B cell (primary cell): ENCODE results near the gene AGFG2. TPM values are rescaled to one million over a fixed set of nuclear protein-coding genes. Genes with fewer than 3 reads are reported as not detected.

Source experiments
- ATAC-seq: fragments of 200-7000 bp; cut with Tn5 transposase; one replicate; pipeline ENCODE4 v1.10.0; 2021; ENCODE audit warnings: low read depth, mild to moderate bottlenecking, moderate number of reproducible peaks, moderate library complexity
- CTCF ChIA-PET: fragments of 350-600 bp; sonication (Branson Sonifier 250); formaldehyde crosslinking; loops from one replicate; lab custom pipeline; 2021; ENCODE audit warnings: antibody characterized with exemption, inconsistent platforms; lab: Charles Lee
- POLR2A ChIA-PET: fragments of 350-600 bp; sonication (Branson Sonifier 250); formaldehyde crosslinking; loops from one replicate; lab custom pipeline; 2021; ENCODE audit warnings: antibody characterized with exemption; lab: Charles Lee
- DNase-seq: peaks from one replicate; pipeline ENCODE4 v3.0.0; 2013
- H2AFZ ChIP-seq: 2 replicates; pipeline ENCODE4 v1.6.1; 2012; ENCODE audit warnings: mild to moderate bottlenecking, low read depth, low read length; ENCODE audit not compliant: insufficient read depth, poor library complexity, severe bottlenecking
- H3K27ac ChIP-seq, 2 donors: 1 replicate in 1 of 2; 2 replicates in 1 of 2; pipeline ENCODE4 v1.5.1; 2012 to 2013; ENCODE audit warnings: low read length in 2 of 2, mild to moderate bottlenecking in 2 of 2, moderate library complexity in 1 of 2
- H3K27me3 ChIP-seq, 4 experiments: fragments of 200-600 bp in 1 of 4; sonication (generic) in 1 of 4; replicated peaks in 1 of 4; 1 replicate in 2 of 4; 2 replicates in 2 of 4; pipeline versions ENCODE4 v1.6.1 to v1.7.0; 2013 to 2016; ENCODE audit warnings: low read length in 3 of 4, mild to moderate bottlenecking in 2 of 4, mixed read lengths in 1 of 4, moderate library complexity in 1 of 4; ENCODE audit not compliant: insufficient read depth in 4 of 4, control insufficient read depth in 3 of 4; ENCODE audit errors: control extremely low read depth in 1 of 4
- H3K36me3 ChIP-seq, 2 experiments: replicated peaks in 1 of 2; 1 replicate in 1 of 2; 2 replicates in 1 of 2; pipeline versions ENCODE4 v1.6.1 to v1.7.1; 2013; ENCODE audit warnings: low read length in 1 of 2; ENCODE audit not compliant: insufficient read depth in 2 of 2, control insufficient read depth in 1 of 2; ENCODE audit errors: control extremely low read depth in 1 of 2, extremely low read depth in 1 of 2
- H3K4me1 ChIP-seq, 2 donors: fragments of 200-600 bp in 1 of 2; sonication (generic) in 1 of 2; 1 replicate in 1 of 2; 2 replicates in 1 of 2; pipeline versions ENCODE4 v1.5.1 to v1.6.1; 2013 to 2017; ENCODE audit warnings: low read length in 2 of 2; ENCODE audit not compliant: control insufficient read depth in 2 of 2, insufficient read depth in 2 of 2
- H3K4me2 ChIP-seq: replicated peaks from 2 replicates; pipeline ENCODE3; 2012; ENCODE audit warnings: mild to moderate bottlenecking, low read depth, low read length; ENCODE audit not compliant: poor library complexity, severe bottlenecking
- H3K4me3 ChIP-seq, 5 experiments: fragments of 200-600 bp in 1 of 5; sonication (generic) in 1 of 5; 1 replicate in 3 of 5; 2 replicates in 2 of 5; pipeline versions ENCODE4 v1.5.1 to v1.7.0; 2011 to 2016; ENCODE audit warnings: low read length in 4 of 5, mild to moderate bottlenecking in 4 of 5, low read depth in 2 of 5, control low read depth in 1 of 5, moderate library complexity in 1 of 5; ENCODE audit not compliant: insufficient read depth in 1 of 5; ENCODE audit errors: control extremely low read depth in 1 of 5, extremely low read depth in 1 of 5
- H3K79me2 ChIP-seq: fragments of 200-600 bp; sonication (generic); one replicate; pipeline ENCODE4 v1.6.0; 2016; ENCODE audit warnings: low read length; ENCODE audit not compliant: control insufficient read depth, insufficient read depth
- H3K9ac ChIP-seq: fragments of 200-600 bp; sonication (generic); 2 replicates; pipeline ENCODE4 v1.6.1; 2017; ENCODE audit warnings: mild to moderate bottlenecking, low read length, moderate library complexity
- H3K9me3 ChIP-seq, 3 donors: one replicate each; pipeline versions ENCODE4 v1.6.1 to v1.7.1; 2013; ENCODE audit warnings: low read length in 2 of 3; ENCODE audit not compliant: control insufficient read depth in 2 of 3, insufficient read depth in 1 of 3; ENCODE audit errors: control extremely low read depth in 1 of 3
- H4K20me1 ChIP-seq: 2 replicates; pipeline ENCODE4 v1.6.0; 2012; ENCODE audit warnings: mild to moderate bottlenecking, low read length; ENCODE audit not compliant: insufficient read depth, control insufficient read depth, poor library complexity, severe bottlenecking
- H3K27ac Mint-ChIP-seq: one replicate; pipeline ENCODE4 v1.8.0; 2021; ENCODE audit warnings: mixed read lengths
- H3K27me3 Mint-ChIP-seq: one replicate; pipeline ENCODE4 v1.8.0; 2021; ENCODE audit warnings: mixed read lengths
- H3K4me1 Mint-ChIP-seq: one replicate; pipeline ENCODE4 v1.8.0; 2021; ENCODE audit warnings: mixed read lengths
- H3K4me3 Mint-ChIP-seq: one replicate; pipeline ENCODE4 v1.8.0; 2021; ENCODE audit warnings: mixed read lengths
- H3K9me3 Mint-ChIP-seq: one replicate; pipeline ENCODE4 v1.8.0; 2022; ENCODE audit warnings: mixed read lengths; ENCODE audit not compliant: insufficient read depth
- CTCF ChIP-seq: fragments of 200-600 bp; IDR thresholded peaks from one replicate; pipeline ENCODE4 v1.8.0; 2022; ENCODE audit warnings: antibody characterized with exemption, mild to moderate bottlenecking
- EZH2 ChIP-seq: IDR thresholded peaks from 2 replicates; pipeline ENCODE4 v1.6.1; 2012; ENCODE audit warnings: borderline replicate concordance, low read depth, mild to moderate bottlenecking, moderate library complexity, low read length; ENCODE audit not compliant: insufficient read depth, poor library complexity, severe bottlenecking
- WGBS: methylation state at CpG from one replicate; pipeline ENCODE4 v1.1.5; 2013; ENCODE audit warnings: missing lambda C conversion rate; ENCODE audit not compliant: insufficient coverage; 5-methylcytosine and 5-hydroxymethylcytosine counted together
- intact Hi-C: fragments of 100-400 bp; cut with micrococcal nuclease; formaldehyde crosslinking; loops from one replicate; pipeline ENCODE4 v1.10.0; 2022
- polyA plus RNA-seq: library from polyadenylated mRNA; depleted of rRNA; stranded (reverse); fragments of >200 nt; gene quantifications from 2 replicates; pipeline ENCODE4 v1.2.3, GENCODE V29; 2012
- total RNA-seq, 2 donors: library from RNA; stranded (reverse); fragments of 120-200 nt in 1 of 2; gene quantifications; 1 replicate in 1 of 2; 2 replicates in 1 of 2; pipeline versions ENCODE4 v1.2.3 to v1.2.4, GENCODE V29; 2013 to 2022

Gene AGFG2
- total and polyA plus RNA-seq, 2 donors (not counting 1 experiment from before 2014, with no cell fraction given) = 11.0 TPM

GRCh38 chr7:100544386-100544785 is 5.4 kb downstream of the AGFG2 start:
- no peak overlapping the region for H3K9ac ChIP-seq
- intact Hi-C loops = no loop called here
- ATAC-seq (no peak), DNase-seq (no peak)
- peaks cover 39 to 57% of the 10 kb centered on the region in 2 donors for H3K4me1 ChIP-seq
- H3K9me3 ChIP-seq = no peaks in the 10 kb centered on the region
- H3K9me3 Mint-ChIP-seq = no peaks in the 10 kb centered on the region
- WGBS = no CpG with 5 or more reads among the region's 5 CpGs
- ChIA-PET CTCF (interaction anchor here (0.8 to 6.5 kb wide), 3 partner anchors 11 to 146 kb away, joined by 3 to 67 read pairs (median 4); no protein-coding TSS in a partner anchor), POLR2A (no interaction called here)
- H3K4me1 Mint-ChIP-seq = peaks cover 71% of the 10 kb centered on the region
- TF ChIP-seq CTCF = no peak
- no peak for TF ChIP-seq EZH2
- H3K36me3 ChIP-seq = no peaks in the 10 kb centered on the region
- no peak overlapping the region for H3K4me3 Mint-ChIP-seq
- peaks cover 50% of the 10 kb centered on the region for H3K79me2 ChIP-seq
- H3K27me3 ChIP-seq = no peaks in the 10 kb centered on the region
- no peak overlapping the region for H3K27ac Mint-ChIP-seq
- no peak overlapping the region for H3K4me2 ChIP-seq
- H4K20me1 ChIP-seq = no peaks in the 10 kb centered on the region
- H2AFZ ChIP-seq = no peak overlapping the region
- no peaks in the 10 kb centered on the region for H3K27me3 Mint-ChIP-seq
- H3K4me3 ChIP-seq = no peak overlapping the region
- H3K27ac ChIP-seq = no peak overlapping the region

GRCh38 chr7:100544967-100545359 is 6.0 kb downstream of the AGFG2 start:
- peak overlapping the region; percentile 43 for H3K27ac Mint-ChIP-seq
- no peaks in the 10 kb centered on the region for H3K27me3 Mint-ChIP-seq
- TF ChIP-seq CTCF = no peak
- TF ChIP-seq EZH2 = no peak
- Histone ChIP-seq H3K79me2 (peaks cover 48% of the 10 kb centered on the region), H3K27ac (peak overlapping the region in 1 of 2 donors; percentile 12), H3K4me1 (peaks cover 39 to 58% of the 10 kb centered on the region in 2 donors), H3K36me3 (no peaks in the 10 kb centered on the region), H2AFZ (no peak overlapping the region), H3K9ac (peak overlapping the region; percentile 14), H3K9me3 (peaks cover 0 to 3% (median 0%) of the 10 kb centered on the region in 3 donors), H3K4me3 (no peak overlapping the region), H3K27me3 (no peaks in the 10 kb centered on the region), H4K20me1 (no peaks in the 10 kb centered on the region), H3K4me2 (peak overlapping the region; percentile 38)
- WGBS = 78% methylated on average over 1 of the region's 1 CpG
- H3K4me3 Mint-ChIP-seq = peak overlapping the region; percentile 35
- no peaks in the 10 kb centered on the region for H3K9me3 Mint-ChIP-seq
- POLR2A ChIA-PET = no interaction called here
- CTCF ChIA-PET = interaction anchor here (0.8 to 6.5 kb wide), 6 partner anchors 11 to 147 kb away, joined by 3 to 67 read pairs (median 4); no protein-coding TSS in a partner anchor
- DNase-seq (no peak), ATAC-seq (no peak)
- intact Hi-C loops = no loop called here
- peaks cover 69% of the 10 kb centered on the region for H3K4me1 Mint-ChIP-seq
